Endothelial cell (in vitro differentiated cells): ENCODE data around the gene C19orf47. TPM values are rescaled to one million over a fixed set of nuclear protein-coding genes. Genes with fewer than 3 reads are reported as not detected.

Source experiments
- DNase-seq: peaks from one replicate; pipeline ENCODE4 v3.0.0; 2021; ENCODE audit warnings: low spot score
- H3K27ac Mint-ChIP-seq: one replicate; pipeline ENCODE4 v1.8.0; 2021; ENCODE audit warnings: mixed read lengths, inconsistent platforms; ENCODE audit not compliant: unreplicated experiment
- H3K27me3 Mint-ChIP-seq: one replicate; pipeline ENCODE4 v1.8.0; 2021; ENCODE audit warnings: mild to moderate bottlenecking, moderate library complexity, mixed read lengths, inconsistent platforms; ENCODE audit not compliant: unreplicated experiment
- H3K36me3 Mint-ChIP-seq: one replicate; pipeline ENCODE4 v1.8.0; 2021; ENCODE audit warnings: mild to moderate bottlenecking, low read depth, mixed read lengths, inconsistent platforms; ENCODE audit not compliant: unreplicated experiment
- H3K4me1 Mint-ChIP-seq: one replicate; pipeline ENCODE4 v1.8.0; 2021; ENCODE audit warnings: mild to moderate bottlenecking, mixed read lengths, inconsistent platforms; ENCODE audit not compliant: unreplicated experiment
- H3K4me3 Mint-ChIP-seq: one replicate; pipeline ENCODE4 v1.8.0; 2021; ENCODE audit warnings: mild to moderate bottlenecking, mixed read lengths, inconsistent platforms; ENCODE audit not compliant: unreplicated experiment
- H3K9me3 Mint-ChIP-seq: one replicate; pipeline ENCODE4 v1.8.0; 2021; ENCODE audit warnings: mixed read lengths, inconsistent platforms; ENCODE audit not compliant: unreplicated experiment
- total RNA-seq: library from RNA; stranded (reverse); fragmentation: NEBNext Ultra II Directional; extraction: Animal tissue kit (Norgen Biotek cat#: 25700); gene quantifications from one replicate; pipeline ENCODE4 v1.2.1, GENCODE V29; 2021; ENCODE audit not compliant: unreplicated experiment
- TF ChIP-seq, protein P1 (sequence below): fragments of 200-600 bp; sonication (generic); IDR thresholded peaks from one replicate; pipeline ENCODE4 v1.5.0; 2021; ENCODE audit warnings: antibody characterized with exemption; ENCODE audit not compliant: unreplicated experiment

Gene C19orf47
- total RNA-seq, 1 donor from 2014 or later, result 17.9 TPM

DNA sequence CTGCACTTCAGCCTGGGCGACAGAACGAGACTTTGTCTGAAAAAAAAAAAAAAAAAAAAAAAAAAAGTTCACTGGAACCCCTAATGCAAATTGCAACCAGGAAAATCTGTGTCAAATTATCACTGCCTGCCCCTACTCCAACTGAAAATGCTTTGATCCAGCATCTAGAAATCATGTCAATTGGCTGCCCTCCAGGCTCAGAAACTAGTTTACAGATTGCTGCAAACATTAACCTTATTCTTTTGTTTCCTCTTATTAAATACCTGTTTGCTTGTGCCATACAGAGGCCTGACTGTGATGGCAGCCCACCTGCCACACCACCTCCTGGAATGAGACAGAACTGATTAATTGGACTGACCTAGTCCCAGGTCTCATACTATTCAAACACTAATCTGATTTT, 44.4 kb downstream of the C19orf47 start:
- H3K36me3 Mint-ChIP-seq, result no peaks in the 10 kb centered on the region
- no peaks in the 10 kb centered on the region for H3K27me3 Mint-ChIP-seq
- H3K4me3 Mint-ChIP-seq, result no peak overlapping the region
- TF ChIP-seq, protein P1, sequence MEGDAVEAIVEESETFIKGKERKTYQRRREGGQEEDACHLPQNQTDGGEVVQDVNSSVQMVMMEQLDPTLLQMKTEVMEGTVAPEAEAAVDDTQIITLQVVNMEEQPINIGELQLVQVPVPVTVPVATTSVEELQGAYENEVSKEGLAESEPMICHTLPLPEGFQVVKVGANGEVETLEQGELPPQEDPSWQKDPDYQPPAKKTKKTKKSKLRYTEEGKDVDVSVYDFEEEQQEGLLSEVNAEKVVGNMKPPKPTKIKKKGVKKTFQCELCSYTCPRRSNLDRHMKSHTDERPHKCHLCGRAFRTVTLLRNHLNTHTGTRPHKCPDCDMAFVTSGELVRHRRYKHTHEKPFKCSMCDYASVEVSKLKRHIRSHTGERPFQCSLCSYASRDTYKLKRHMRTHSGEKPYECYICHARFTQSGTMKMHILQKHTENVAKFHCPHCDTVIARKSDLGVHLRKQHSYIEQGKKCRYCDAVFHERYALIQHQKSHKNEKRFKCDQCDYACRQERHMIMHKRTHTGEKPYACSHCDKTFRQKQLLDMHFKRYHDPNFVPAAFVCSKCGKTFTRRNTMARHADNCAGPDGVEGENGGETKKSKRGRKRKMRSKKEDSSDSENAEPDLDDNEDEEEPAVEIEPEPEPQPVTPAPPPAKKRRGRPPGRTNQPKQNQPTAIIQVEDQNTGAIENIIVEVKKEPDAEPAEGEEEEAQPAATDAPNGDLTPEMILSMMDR, result no peak
- no peak overlapping the region for H3K27ac Mint-ChIP-seq
- DNase-seq, result no peak
- peaks cover 8% of the 10 kb centered on the region for H3K4me1 Mint-ChIP-seq
- H3K9me3 Mint-ChIP-seq, result no peaks in the 10 kb centered on the region

DNA sequence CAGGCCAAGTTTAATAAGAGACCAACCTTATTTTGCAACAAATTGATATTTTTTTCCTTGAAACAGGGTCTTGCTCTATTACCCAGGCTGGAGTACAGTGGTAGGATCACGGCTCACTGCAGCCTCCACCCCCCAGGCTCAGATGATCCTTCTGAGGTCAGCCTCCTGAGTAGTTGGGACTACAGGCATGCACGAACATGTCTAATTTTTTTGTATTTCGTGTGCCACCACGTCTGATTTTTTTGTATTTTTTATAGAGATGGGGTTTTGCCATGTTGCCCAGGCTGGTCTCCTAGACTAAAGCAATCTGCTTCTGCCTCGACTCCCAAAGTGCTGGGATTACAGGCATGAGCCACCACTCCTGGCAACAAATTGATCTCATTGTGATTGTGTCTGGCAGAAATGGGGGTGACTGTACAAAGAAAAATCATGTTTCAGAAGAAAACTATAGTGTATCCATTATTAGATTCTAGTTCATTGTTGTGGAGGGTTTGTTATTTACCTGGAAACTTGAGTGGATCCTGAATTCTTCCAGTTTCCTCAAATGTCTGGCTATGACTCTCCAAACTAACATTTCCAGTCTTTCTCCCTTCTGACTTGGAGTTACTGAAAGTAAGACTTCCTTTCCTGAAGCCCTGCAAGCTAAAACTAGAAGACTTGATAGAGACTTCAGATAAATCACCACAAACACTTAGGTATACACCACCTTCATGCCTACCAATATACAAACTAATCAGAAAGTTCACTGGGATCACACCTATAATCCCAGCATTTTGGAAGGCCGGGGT, 45.8 kb downstream of the C19orf47 start:
- Mint-ChIP-seq H3K4me1 (peaks cover 8% of the 10 kb centered on the region), H3K27me3 (no peaks in the 10 kb centered on the region), H3K4me3 (no peak overlapping the region), H3K36me3 (no peaks in the 10 kb centered on the region), H3K9me3 (no peaks in the 10 kb centered on the region), H3K27ac (peak overlapping the region; percentile 78)
- TF ChIP-seq, protein P1, result no peak
- DNase-seq, result no peak

DNA sequence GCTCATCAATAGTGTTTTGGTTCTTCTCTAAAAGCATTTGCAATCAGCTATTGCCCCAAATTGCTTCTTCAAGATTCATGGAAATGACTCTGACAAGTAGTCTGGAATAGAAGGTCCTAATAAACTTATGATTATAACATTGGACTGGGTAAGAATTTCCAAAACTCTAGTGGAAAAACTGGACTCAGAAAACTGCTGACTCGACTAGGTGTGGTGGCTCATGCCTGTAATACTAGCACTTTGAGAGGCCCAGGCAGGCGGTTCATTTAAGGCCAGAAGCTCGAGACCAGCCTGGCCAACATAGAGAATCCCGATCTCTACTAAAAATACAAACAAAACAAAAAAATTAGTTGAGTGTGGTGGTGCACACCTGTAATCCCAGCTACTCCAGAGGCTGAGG, 47.5 kb downstream of the C19orf47 start:
- no peaks in the 10 kb centered on the region for H3K36me3 Mint-ChIP-seq
- no peaks in the 10 kb centered on the region for H3K9me3 Mint-ChIP-seq
- TF ChIP-seq, protein P1, result no peak

DNA sequence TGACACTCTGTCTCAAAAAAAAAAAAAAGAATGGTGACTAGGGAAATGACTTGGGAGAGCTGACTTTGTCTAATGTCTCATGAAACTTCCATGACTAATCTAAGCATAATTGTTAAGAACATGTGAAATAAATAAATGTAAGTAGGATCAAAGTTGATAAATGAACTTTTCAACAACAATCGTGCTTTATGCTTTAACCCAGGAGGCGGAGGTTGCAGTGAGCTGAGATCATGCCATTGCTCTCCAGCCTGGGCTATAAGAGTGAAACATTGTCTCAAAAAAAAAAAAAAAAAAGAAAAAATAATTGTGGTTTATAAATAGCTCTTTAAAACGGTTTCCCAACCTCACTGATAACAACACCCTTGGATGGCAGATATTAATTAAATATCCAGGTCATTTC, 50.2 kb downstream of the C19orf47 start:
- Mint-ChIP-seq H3K27ac (no peak overlapping the region), H3K27me3 (peaks cover 2% of the 10 kb centered on the region), H3K4me1 (peaks cover 5% of the 10 kb centered on the region), H3K9me3 (no peaks in the 10 kb centered on the region), H3K4me3 (no peak overlapping the region), H3K36me3 (no peaks in the 10 kb centered on the region)
- DNase-seq, result no peak
- TF ChIP-seq, protein P1, result no peak

More for the DNA sequence above, 47.5 kb downstream of the C19orf47 start:
- Mint-ChIP-seq H3K4me1 (peaks cover 8% of the 10 kb centered on the region), H3K4me3 (no peak overlapping the region), H3K27ac (no peak overlapping the region), H3K27me3 (peaks cover 2% of the 10 kb centered on the region)
- no peak for DNase-seq

DNA sequence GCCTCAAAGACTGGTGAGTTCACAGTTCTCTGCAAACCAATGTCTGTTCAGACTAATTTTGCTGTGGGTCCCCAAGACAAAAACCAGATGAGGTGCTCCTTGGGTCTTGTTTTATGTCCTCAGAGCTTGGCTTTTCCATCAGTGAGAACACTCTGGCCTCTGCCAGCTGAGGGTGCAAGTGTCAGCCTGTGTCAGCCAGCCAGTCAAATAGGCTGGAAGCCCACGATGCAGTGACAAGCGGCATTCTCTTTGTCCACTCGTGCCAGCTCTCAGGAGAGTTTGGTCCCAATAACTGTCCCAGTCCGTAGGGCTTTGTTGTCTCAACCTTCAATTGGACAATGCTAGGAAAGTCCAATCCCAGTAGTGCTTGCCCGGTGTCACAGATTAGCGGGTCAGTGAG, 53.6 kb downstream of the C19orf47 start:
- peaks cover 2% of the 10 kb centered on the region for H3K27me3 Mint-ChIP-seq
- no peaks in the 10 kb centered on the region for H3K4me1 Mint-ChIP-seq
- H3K27ac Mint-ChIP-seq, result no peak overlapping the region
- no peak overlapping the region for H3K4me3 Mint-ChIP-seq
- no peak for DNase-seq
- TF ChIP-seq, protein P1, result no peak
- H3K9me3 Mint-ChIP-seq, result no peaks in the 10 kb centered on the region
- no peaks in the 10 kb centered on the region for H3K36me3 Mint-ChIP-seq
